Adrenal gland (tissue), 5 donors: ENCODE measurements around the gene SPAG16.

ENCODE experiments used
- POLR2A ChIP-seq, 2 donors: fragments of 450-650 bp; IDR thresholded peaks; one replicate each; pipeline ENCODE4 v1.6.1; 2017; ENCODE audit warnings: antibody characterized with exemption in 2 of 2, mild to moderate bottlenecking in 2 of 2, moderate library complexity in 1 of 2
- TF ChIP-seq, protein P1 (sequence below), 6 experiments: fragments of 450-650 bp in 4 of 6; fragments of 200-600 bp in 2 of 6; sonication (generic) in 1 of 6; IDR thresholded peaks; 1 replicate in 5 of 6; 2 replicates in 1 of 6; pipeline versions ENCODE4 v1.5.1 to v1.8.0; 2016 to 2021; ENCODE audit warnings: antibody characterized with exemption in 6 of 6, mild to moderate bottlenecking in 2 of 6, moderate library complexity in 1 of 6
- donor health status: DM: no; HTN: no; CAD: no.

DNA sequence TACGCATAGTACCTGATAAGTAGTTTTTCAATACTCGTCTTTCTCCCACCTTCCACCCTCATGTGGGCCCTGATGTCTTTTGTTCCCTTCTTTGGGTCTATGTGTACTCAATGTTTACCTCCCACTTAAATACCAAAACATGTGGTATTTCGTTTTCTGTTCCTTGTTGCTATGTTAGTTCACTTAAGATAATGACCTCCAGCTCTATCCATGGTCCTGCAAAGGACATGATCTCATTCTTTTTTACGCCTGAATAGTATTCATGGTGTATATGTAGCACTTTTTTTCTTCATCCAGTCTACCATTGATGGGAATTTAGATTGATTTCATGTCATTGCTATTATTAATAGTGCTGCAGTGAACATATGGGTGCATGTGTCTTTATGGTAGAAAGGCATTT is 816.2 kb downstream of the SPAG16 start:
- no peak for TF ChIP-seq POLR2A (IDR thresholded peaks at IDR 0.05)
- TF ChIP-seq, protein P1, sequence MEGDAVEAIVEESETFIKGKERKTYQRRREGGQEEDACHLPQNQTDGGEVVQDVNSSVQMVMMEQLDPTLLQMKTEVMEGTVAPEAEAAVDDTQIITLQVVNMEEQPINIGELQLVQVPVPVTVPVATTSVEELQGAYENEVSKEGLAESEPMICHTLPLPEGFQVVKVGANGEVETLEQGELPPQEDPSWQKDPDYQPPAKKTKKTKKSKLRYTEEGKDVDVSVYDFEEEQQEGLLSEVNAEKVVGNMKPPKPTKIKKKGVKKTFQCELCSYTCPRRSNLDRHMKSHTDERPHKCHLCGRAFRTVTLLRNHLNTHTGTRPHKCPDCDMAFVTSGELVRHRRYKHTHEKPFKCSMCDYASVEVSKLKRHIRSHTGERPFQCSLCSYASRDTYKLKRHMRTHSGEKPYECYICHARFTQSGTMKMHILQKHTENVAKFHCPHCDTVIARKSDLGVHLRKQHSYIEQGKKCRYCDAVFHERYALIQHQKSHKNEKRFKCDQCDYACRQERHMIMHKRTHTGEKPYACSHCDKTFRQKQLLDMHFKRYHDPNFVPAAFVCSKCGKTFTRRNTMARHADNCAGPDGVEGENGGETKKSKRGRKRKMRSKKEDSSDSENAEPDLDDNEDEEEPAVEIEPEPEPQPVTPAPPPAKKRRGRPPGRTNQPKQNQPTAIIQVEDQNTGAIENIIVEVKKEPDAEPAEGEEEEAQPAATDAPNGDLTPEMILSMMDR (IDR thresholded peaks at IDR 0.05), result no peak
